Erythroblast (primary cell): ENCODE measurements around the gene CD44.

ENCODE experiments used
- GATA1 ChIP-seq: IDR thresholded peaks from 2 replicates; pipeline ENCODE4 v1.6.1; 2011; ENCODE audit warnings: low read depth, mild to moderate bottlenecking, control low read depth, low read length, moderate library complexity
- POLR2A ChIP-seq: IDR thresholded peaks from 2 replicates; pipeline ENCODE4 v1.6.1; 2011; ENCODE audit warnings: mild to moderate bottlenecking, low read length

DNA sequence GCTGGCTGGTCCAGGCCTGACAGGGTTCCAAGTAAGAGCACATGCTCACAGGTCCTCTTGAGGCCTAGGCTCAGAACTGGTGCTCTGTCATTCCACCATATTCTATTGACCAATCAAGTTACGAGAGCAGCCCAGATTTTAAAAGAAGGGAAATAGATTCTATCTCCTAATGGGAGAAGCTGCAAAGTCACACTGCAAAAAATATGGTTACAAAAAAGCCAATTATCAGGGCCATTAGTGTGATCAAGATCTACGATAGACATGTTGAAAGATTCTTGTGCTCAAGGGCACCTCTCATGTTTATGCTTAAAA lies 96.1 kb downstream of the CD44 start:
- TF ChIP-seq POLR2A (no peak), GATA1 (no peak)
